GM19455 (cell line): ENCODE data around the gene TENM4.

Experiments
- ATAC-seq: cut with Tn5 transposase; IDR thresholded peaks from one replicate; pipeline ENCODE4 v1.9.1; 2021; ENCODE audit not compliant: unreplicated experiment

TENM4 gene

GRCh38 chr11:79449040-79449439 is 8.2 kb upstream of the TENM4 start:
- no peak for ATAC-seq

DNA sequence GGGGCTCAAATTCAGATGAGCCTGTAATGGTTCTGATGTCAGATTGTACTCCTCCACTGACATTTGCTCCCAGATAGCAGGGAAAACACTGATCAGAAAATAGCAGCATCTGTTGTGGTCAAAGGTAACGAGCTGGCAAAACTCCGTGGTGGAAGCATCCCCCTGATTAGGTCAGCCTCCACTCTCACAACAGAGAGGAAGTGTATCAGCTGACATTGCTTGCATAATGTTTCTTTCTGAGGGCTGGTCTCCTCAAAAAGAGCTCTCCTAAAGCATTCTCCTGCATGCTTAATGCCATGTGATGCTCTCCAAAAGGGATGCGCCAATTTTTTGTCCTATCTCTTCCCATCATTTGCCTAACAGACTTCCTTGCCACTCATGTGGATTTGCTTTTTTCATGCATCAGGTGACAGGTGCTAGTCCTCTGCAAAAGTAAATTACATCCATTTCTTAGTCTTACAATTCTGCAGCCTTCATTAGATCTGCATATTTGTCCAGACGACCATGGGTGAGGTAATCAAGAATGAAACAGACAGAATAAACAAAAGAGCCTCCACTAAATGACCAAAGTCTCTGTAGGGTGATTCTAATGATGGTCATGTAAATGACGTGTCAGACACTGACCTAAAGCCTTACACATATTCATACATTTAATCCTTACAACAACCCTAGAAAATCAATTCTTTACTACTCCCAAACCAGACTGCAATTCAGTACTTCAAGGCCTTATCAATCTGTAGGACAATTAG is 6.4 kb upstream of the TENM4 start:
- no peak for ATAC-seq

DNA sequence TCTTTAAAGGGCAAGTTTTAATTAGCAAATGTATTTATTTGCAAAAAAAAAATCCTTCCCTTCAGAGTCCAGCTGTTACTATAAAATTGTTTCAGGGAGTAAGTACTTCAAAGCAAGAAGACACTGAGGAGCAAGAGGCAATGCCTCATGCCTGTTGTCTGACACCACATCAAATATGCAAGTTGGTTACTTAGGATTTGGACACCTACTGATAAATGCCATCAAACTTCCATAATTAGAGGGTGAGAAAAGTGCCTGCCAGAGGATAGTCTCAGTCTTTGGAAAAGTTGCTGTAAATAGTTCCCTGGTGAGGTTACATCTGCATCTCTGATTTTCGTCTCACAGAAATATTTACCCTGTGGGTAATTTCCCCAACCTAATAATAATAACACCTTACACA is 4.1 kb upstream of the TENM4 start:
- no peak for ATAC-seq

DNA sequence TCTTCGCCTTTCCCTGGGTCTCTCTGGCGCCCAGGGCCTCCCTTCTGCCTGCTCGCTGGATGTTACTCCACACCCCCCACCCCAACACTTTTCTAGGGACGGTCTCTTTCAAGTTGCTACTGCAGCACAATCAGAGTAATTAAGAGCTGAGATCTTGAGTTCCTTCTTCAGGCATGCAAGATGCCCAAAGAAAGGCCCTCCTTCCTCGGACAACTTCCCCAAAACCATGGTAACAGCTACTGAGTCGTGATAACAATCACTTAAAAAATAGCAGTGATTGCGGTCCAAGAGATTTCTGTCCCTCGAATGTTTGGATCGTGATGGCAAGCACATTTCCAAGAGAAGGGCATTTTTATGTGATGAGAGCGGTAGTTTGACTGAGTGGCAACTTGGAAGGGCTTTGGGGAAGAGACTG is 638 bp upstream of the TENM4 start:
- no peak for ATAC-seq

GRCh38 chr11:79439886-79440570 is 802 bp downstream of the TENM4 start:
- no peak for ATAC-seq

DNA sequence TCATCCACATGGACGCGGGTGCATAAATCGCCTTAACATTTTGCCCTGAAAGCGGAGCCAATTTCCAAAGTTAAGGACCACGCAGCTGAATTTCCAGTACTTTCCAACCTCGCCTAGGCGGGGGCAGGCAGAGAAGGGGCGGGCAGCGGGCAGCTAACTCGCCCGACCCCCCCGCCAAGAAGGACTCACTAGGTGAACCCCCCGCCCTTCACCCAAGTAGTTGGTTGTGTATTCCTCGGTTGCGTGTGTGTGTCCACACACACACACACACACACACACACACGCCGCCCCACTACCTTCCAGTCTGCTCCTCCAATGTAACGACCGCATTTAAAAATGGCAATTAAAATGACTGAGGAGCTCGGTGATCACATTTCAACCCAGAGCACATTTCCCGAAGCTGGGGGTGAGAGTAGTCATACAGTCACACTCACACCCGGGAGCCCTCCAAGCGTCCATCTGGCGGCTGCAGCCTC is 1.4 kb downstream of the TENM4 start:
- no peak for ATAC-seq

GRCh38 chr11:79438631-79439409 is 2.0 kb downstream of the TENM4 start:
- ATAC-seq: no peak

DNA sequence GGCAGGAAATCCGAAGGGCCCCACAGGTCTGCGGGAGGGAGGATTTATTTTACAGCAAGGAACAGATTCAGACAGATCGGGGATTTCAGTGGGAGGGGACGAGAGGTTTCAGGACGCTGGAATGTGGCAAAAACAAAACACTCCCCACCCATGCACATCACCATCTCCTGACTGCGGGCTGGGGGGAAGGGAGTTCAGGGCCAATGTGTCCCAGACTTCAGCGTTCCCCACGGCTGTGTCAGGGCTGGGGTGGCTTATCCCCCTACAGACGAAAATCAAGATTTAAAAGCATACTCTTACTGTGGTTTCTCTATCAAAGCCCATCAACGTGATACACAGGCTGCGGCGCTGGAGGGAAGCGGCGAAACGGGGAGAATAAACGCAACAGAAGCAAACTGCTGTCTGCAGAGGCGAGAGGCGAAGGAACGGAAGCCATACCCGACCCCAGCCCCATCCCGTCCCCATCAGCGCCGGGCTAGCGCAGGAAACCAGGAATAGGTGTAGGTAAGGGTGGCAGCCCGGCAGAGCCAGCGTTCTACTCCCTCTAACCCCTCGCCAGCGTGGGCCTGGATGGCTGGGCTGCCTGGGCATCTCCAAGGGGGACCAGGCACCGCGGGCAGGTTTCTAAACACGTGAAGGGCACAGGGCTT is 2.7 kb downstream of the TENM4 start:
- ATAC-seq: no peak

DNA sequence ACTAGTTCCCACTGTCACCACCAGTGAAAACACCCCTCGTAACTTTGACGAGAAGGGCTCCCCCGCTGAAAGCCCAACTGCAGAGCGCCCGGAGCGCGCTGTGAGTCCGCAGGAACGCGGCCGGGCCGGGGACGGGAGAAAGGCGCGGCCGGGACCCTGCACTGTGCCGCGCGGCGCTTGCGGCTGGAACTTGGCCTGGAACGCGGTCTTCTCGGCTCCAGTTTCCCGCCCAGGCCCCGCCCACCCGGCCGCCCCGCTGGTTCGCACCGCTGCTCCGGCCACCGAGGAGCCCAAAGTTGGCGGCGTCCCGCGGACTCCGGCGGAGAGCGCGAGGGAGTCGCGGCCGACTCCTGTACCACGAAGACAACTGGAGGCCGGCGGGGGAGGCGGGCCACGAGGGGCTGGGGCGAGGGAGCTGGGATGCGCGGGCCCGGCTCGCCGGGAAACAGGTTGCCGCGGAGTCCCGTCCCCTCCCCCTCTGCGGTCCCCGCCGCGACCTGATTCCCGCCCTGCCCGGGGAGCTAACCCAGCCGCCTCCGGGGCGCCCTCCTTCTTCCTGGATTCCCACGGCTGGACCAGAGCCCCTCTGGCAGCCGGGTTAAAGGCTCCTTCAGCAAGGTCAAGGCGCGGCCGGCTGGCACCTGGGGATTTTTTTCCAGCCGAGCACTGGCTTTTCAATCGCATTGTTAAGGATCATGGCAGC is 3.4 kb downstream of the TENM4 start:
- no peak for ATAC-seq

DNA sequence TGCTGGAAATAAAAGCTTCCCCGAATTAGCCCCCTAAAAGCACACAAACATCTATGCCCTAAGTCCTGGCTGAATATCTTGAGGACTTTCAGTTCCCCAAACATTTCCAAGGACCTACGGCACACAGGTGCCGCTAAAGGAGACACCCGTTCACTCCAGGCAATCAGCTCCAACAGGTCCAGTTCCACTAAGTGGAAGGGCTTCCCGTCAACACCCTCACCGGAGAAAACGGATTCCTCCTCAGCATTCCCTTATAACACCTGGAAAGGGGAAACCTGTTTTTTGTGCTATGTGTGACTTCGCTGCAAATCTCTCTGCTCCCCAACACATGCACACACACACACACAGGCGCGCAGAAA is 3.9 kb downstream of the TENM4 start:
- no peak for ATAC-seq

DNA sequence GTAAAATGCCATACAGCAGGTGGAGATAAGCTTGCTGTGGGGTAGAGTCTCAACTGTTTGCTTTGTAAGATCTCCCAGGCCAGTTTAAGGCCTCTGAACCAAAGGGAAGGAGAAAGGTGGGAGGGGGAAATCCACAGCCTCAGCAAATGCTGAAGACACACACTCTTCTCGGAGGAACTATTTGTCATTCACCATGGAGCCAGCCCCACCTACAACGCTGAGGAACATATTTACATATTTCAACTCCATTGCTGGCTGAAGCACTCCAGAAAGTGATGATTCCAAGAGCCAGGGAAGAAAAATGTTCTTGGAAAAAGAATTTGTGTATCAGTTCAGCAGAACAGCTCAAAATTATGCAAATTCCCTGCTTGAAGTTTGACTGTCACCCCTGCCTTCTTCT is 6.5 kb downstream of the TENM4 start:
- no peak for ATAC-seq

GRCh38 chr11:79432138-79432537 is 8.7 kb downstream of the TENM4 start:
- ATAC-seq: no peak

DNA sequence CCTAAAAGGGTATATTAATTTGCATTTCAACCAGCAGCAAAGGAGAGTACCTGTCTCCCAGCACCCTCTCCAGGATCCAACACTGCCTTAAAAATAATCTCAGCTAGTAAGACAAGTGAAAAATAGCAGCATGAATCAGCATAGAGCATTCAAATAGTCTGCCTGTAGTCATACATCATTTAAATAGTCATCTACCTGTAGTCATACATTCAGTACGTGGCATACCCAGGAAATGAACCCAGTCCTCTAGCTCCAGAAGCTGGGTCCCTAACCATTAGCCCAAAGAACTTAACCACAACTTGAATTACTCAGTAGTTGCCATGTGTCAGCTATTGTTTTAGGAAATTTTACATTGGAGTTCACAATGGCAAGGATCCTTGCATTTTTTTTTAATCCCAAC is 9.3 kb downstream of the TENM4 start:
- ATAC-seq: no peak

- ATAC-seq: no peak
Measured at GRCh38 chr11:79430280-79430679, 10.6 kb downstream of the TENM4 start.

- no peak for ATAC-seq
Measured at GRCh38 chr11:79428406-79428805, 12.4 kb downstream of the TENM4 start.

DNA sequence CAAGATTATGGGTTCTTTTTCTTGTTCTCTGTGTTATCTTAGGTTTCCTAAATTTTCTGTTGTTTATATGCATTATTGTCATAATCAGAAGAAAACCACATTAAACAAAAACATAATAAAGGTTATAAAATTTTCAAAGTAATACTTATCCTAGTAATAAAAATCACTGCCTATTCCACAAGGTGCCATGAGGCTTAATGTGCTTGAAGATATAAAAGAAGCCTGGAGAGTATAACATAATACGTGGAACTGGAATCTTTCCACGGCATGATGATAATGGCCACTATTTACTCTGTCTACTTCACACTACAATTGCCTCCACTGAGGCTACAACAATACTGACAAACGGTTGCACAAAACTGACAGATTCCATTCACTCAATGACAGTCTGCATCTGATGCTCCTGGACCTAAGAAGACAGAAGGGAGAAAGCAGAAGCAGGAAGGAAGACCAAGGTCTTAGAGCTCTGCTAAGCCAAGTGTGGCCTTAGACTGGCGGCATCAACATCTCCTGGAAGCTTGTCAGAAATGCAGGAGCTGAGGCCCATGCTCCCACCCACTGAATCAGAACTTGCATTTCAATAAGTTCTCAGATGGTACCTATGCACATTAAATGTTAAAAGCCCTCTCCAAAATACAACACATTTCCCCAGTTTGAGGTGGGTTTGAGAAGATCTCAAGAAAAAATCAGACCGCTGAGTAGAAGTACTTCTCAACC is 13.1 kb downstream of the TENM4 start:
- no peak for ATAC-seq

- ATAC-seq: no peak
Measured at GRCh38 chr11:79427126-79427525, 13.7 kb downstream of the TENM4 start.

- no peak for ATAC-seq
Measured at GRCh38 chr11:79425463-79425862, 15.4 kb downstream of the TENM4 start.

GRCh38 chr11:79423736-79424135 is 17.1 kb downstream of the TENM4 start:
- no peak for ATAC-seq

DNA sequence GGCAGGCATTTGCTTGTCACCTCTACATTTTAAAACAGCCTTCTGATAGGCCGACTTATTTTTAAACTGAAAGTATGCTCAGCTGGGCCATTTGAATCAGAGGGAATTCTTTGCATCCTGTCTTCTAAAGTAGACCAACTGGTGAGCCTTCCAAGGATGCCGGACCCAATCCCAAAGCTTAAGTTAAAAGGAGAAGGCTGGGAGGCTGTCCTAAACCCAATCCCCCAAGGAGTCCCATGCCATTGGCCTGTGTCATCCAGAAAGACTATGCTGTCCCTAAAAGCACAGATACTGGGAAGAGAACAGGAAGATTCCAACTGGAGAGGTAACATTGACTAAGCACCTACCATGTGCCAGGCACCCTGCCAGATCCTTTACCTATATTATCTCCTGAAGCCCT is 18.0 kb downstream of the TENM4 start:
- ATAC-seq: no peak
